Activated CD4-positive, alpha-beta T cell treated with anti-CD3 and anti-CD28 coated beads for 36 hours (primary cell): ENCODE measurements around the gene HOXA10. TPM values are rescaled to one million over a fixed set of nuclear protein-coding genes. Genes with fewer than 3 reads are reported as not detected.

ENCODE experiments used
- ATAC-seq: fragments of 200-7000 bp; cut with Tn5 transposase; one replicate; pipeline ENCODE4 v1.10.0; 2021; ENCODE audit warnings: mild to moderate bottlenecking, moderate library complexity
- CTCF ChIA-PET: fragments of 350-600 bp; sonication (Branson Sonifier 250); formaldehyde crosslinking; loops from one replicate; lab custom pipeline; 2021; ENCODE audit warnings: antibody characterized with exemption; lab: Charles Lee
- POLR2A ChIA-PET: fragments of 350-600 bp; sonication (Branson Sonifier 250); formaldehyde crosslinking; loops from one replicate; lab custom pipeline; 2021; ENCODE audit warnings: antibody characterized with exemption, inconsistent platforms; lab: Charles Lee
- DNase-seq: peaks from one replicate; pipeline ENCODE4 v3.0.0-alpha.2; 2020
- H3K27ac Mint-ChIP-seq: one replicate; pipeline ENCODE4 v1.8.0; 2021; ENCODE audit warnings: mixed read lengths
- H3K27me3 Mint-ChIP-seq: one replicate; pipeline ENCODE4 v1.8.0; 2021; ENCODE audit warnings: mixed read lengths
- H3K36me3 Mint-ChIP-seq: one replicate; pipeline ENCODE4 v1.8.0; 2021; ENCODE audit warnings: low read depth, mixed read lengths
- H3K4me1 Mint-ChIP-seq: one replicate; pipeline ENCODE4 v1.8.0; 2021; ENCODE audit warnings: mixed read lengths
- H3K4me3 Mint-ChIP-seq: one replicate; pipeline ENCODE4 v1.8.0; 2021; ENCODE audit warnings: mild to moderate bottlenecking, moderate library complexity, mixed read lengths
- H3K9me3 Mint-ChIP-seq: one replicate; pipeline ENCODE4 v1.8.0; 2021; ENCODE audit warnings: low read depth, mixed read lengths
- intact Hi-C, 2 experiments: fragments of 100-400 bp; cut with DNase I in 1 of 2; cut with micrococcal nuclease in 1 of 2; formaldehyde crosslinking; loops; one replicate each; pipeline versions ENCODE4 v1.14.2 to v1.15.1; 2022 to 2024; cut with DNase I, micrococcal nuclease
- microRNA-seq: library from miRNA; unstranded; fragments of <30 nt; microRNA quantifications from one replicate; pipeline ENCODE4 v1.2.0, GENCODE V29; 2021; ENCODE audit warnings: borderline replicate concordance
- total RNA-seq, 2 experiments: library from RNA; stranded (reverse); gene quantifications; one replicate each; pipeline ENCODE4 v1.2.3, GENCODE V29; 2021

Gene HOXA10
- total RNA-seq, 2 experiments from 2014 or later, result not detected

- no peaks in the 10 kb centered on the region for H3K4me1 Mint-ChIP-seq
- H3K27me3 Mint-ChIP-seq, result peaks cover 24% of the 10 kb centered on the region
- ChIA-PET POLR2A (no interaction called here), CTCF (no interaction called here)
- no peak for DNase-seq
- ATAC-seq, result no peak
- no peaks in the 10 kb centered on the region for H3K9me3 Mint-ChIP-seq
- intact Hi-C loops, result no loop called here
- H3K27ac Mint-ChIP-seq, result no peak overlapping the region
- no peak overlapping the region for H3K4me3 Mint-ChIP-seq
- no peaks in the 10 kb centered on the region for H3K36me3 Mint-ChIP-seq
These were observed 50.6 kb downstream of the HOXA10 start for GRCh38 chr7:27123477-27124053.

GRCh38 chr7:27123007-27123476 is 51.1 kb downstream of the HOXA10 start:
- H3K27me3 Mint-ChIP-seq, result peaks cover 23% of the 10 kb centered on the region
- DNase-seq (no peak), ATAC-seq (no peak)
- no peaks in the 10 kb centered on the region for H3K36me3 Mint-ChIP-seq
- H3K27ac Mint-ChIP-seq, result no peak overlapping the region
- ChIA-PET POLR2A (no interaction called here), CTCF (no interaction called here)
- no peaks in the 10 kb centered on the region for H3K4me1 Mint-ChIP-seq
- intact Hi-C loops, result no loop called here
- H3K4me3 Mint-ChIP-seq, result no peak overlapping the region
- H3K9me3 Mint-ChIP-seq, result no peaks in the 10 kb centered on the region

DNA sequence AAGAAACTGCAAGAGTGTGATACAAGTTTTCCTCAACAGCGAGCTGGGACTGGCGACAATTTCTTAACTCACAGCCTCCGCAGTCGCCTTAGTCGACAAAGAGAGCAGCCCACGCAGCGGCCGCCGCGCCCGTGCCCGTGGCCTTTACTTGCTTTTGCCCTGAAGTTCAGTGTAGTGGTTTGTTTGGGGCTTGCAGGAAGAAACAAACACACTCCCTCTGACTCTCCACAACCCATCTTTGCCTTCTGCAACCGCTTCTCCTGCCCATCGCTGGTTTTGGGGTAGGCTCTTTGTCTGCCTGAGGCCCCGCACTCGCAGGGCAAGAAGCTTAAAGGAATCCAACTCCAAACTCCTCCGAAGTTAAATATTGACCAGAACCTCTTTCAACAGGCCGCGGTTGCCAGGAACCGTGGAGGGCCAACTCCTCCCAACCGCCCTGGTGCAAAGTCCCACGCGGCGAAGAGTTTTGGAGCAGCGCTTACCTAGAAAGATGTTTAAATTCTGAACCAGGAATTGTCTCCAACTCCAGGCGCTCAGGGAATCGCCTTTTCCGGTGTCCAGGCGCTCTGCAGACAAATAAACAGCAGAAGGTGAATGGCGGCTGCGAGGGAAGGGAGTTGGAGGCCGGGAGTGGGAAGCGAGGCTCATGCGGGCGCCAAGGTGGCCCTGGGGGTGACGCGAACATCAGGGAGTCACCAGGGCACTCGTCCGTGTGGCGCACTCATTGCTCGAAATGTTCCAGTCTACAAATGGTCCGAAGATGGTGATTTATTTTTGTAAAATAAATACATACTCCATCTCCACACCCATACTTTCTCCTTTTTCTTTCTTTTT is 51.8 kb downstream of the HOXA10 start:
- Mint-ChIP-seq H3K27me3 (peaks cover 23% of the 10 kb centered on the region), H3K4me1 (no peaks in the 10 kb centered on the region), H3K27ac (no peak overlapping the region), H3K4me3 (no peak overlapping the region), H3K9me3 (no peaks in the 10 kb centered on the region), H3K36me3 (no peaks in the 10 kb centered on the region)
- POLR2A ChIA-PET, result no interaction called here
- DNase-seq (no peak), ATAC-seq (no peak)
- CTCF ChIA-PET, result no interaction called here
- intact Hi-C loops, result no loop called here

- DNase-seq, result no peak
- Mint-ChIP-seq H3K4me1 (no peaks in the 10 kb centered on the region), H3K9me3 (no peaks in the 10 kb centered on the region), H3K27me3 (peaks cover 20% of the 10 kb centered on the region), H3K27ac (no peak overlapping the region), H3K4me3 (no peak overlapping the region), H3K36me3 (no peaks in the 10 kb centered on the region)
- intact Hi-C loops, result no loop called here
- POLR2A ChIA-PET, result no interaction called here
- ATAC-seq, result no peak
- CTCF ChIA-PET, result no interaction called here
These were observed 52.4 kb downstream of the HOXA10 start for GRCh38 chr7:27121684-27122076.

Small RNA genes within 50 kb of the gene (microRNA-seq; reads per million reads assigned to microRNA genes)
- gene MIR196B, result 2.5 reads per million

Other genes starting within 250 kb of the HOXA10 start
- under 1 TPM; 0.12 to 0.14 TPM for gene HOXA1, start 78.3 kb downstream of the HOXA10 start, total RNA-seq
- not detected for gene HOXA2, start 71.6 kb downstream of the HOXA10 start, total RNA-seq
- under 1 TPM in 1 of 2 experiments, not detected in 1; 0.25 TPM for gene HOXA4, start 43.6 kb downstream of the HOXA10 start, total RNA-seq
- not detected for gene HOXA5, start 30.6 kb downstream of the HOXA10 start, total RNA-seq
- gene HOXA6, start 26.5 kb downstream of the HOXA10 start, total RNA-seq, result not detected
- not detected for gene HOXA3, start 21.7 kb downstream of the HOXA10 start, total RNA-seq
- gene HOXA7, start 17.6 kb downstream of the HOXA10 start, total RNA-seq, result not detected
- gene HOXA9, start 8.8 kb downstream of the HOXA10 start, total RNA-seq, result not detected
- gene HOXA11, start 10.9 kb upstream of the HOXA10 start, total RNA-seq, result not detected
- not detected for gene HOXA13, start 25.8 kb upstream of the HOXA10 start, total RNA-seq
- not detected for gene EVX1, start 68.5 kb upstream of the HOXA10 start, total RNA-seq